Glutamatergic neuron (in vitro differentiated cells): ENCODE data around the gene TMPRSS9. TPM values are rescaled to one million over a fixed set of nuclear protein-coding genes. Genes with fewer than 3 reads are reported as not detected.

ENCODE experiments used
- DNase-seq: peaks from one replicate; pipeline ENCODE4 v3.0.0; 2022
- H3K27ac Mint-ChIP-seq: one replicate; pipeline ENCODE4 v1.8.0; 2020; ENCODE audit warnings: mild to moderate bottlenecking, mixed read lengths, inconsistent platforms; ENCODE audit not compliant: unreplicated experiment
- H3K27me3 Mint-ChIP-seq: one replicate; pipeline ENCODE4 v1.8.0; 2020; ENCODE audit warnings: mild to moderate bottlenecking, moderate library complexity, mixed read lengths, inconsistent platforms; ENCODE audit not compliant: unreplicated experiment
- H3K36me3 Mint-ChIP-seq: one replicate; pipeline ENCODE4 v1.8.0; 2020; ENCODE audit warnings: mild to moderate bottlenecking, mixed read lengths, inconsistent platforms; ENCODE audit not compliant: unreplicated experiment
- H3K4me1 Mint-ChIP-seq: one replicate; pipeline ENCODE4 v1.8.0; 2020; ENCODE audit warnings: mild to moderate bottlenecking, low read depth, mixed read lengths, inconsistent platforms; ENCODE audit not compliant: unreplicated experiment
- H3K4me3 Mint-ChIP-seq: one replicate; pipeline ENCODE4 v1.8.0; 2020; ENCODE audit warnings: mild to moderate bottlenecking, mixed read lengths, inconsistent platforms; ENCODE audit not compliant: unreplicated experiment
- H3K9me3 Mint-ChIP-seq: one replicate; pipeline ENCODE4 v1.8.0; 2020; ENCODE audit warnings: mild to moderate bottlenecking, moderate library complexity, mixed read lengths, inconsistent platforms; ENCODE audit not compliant: unreplicated experiment
- CTCF ChIP-seq: fragments of 200-600 bp; sonication (generic); IDR thresholded peaks from one replicate; pipeline ENCODE4 v1.5.0; 2021; ENCODE audit not compliant: partially characterized antibody, unreplicated experiment
- total RNA-seq: library from RNA; stranded (reverse); fragmentation: NEBNext Ultra II Directional; extraction: Animal tissue kit (Norgen Biotek cat#: 25700); gene quantifications from one replicate; pipeline ENCODE4 v1.2.1, GENCODE V29; 2021; ENCODE audit not compliant: unreplicated experiment

TMPRSS9 gene
- total RNA-seq, 1 donor from 2014 or later = 0.29 TPM

GRCh38 chr19:2334986-2335846 lies 24.8 kb upstream of the TMPRSS9 start:
- peak overlapping the region; percentile 81 for H3K27ac Mint-ChIP-seq
- TF ChIP-seq CTCF = no peak
- peaks cover 28% of the 10 kb centered on the region for H3K27me3 Mint-ChIP-seq
- H3K4me1 Mint-ChIP-seq = peaks cover 30% of the 10 kb centered on the region
- DNase-seq = peak; percentile 54
- no peak overlapping the region for H3K4me3 Mint-ChIP-seq
- H3K36me3 Mint-ChIP-seq = peaks cover 11% of the 10 kb centered on the region
- H3K9me3 Mint-ChIP-seq = peaks cover 35% of the 10 kb centered on the region

DNA sequence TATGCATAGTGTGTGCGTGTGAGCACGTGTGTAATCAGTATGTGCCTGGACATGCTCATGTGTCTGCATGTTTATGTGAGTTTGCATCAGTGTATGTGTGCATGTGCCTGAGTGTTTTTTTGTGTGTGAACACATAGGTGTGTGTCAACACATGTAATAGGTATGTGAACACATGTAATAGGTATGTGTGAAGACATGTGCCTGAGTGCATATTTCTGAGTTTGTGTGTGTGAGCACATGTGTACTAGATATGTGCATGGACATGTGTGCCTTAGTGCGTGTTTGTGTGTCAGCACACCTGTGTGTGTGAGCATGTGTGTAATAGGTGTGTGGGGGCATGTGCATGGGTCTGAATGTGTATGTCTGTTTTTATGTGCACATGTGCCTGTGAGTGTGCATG lies 24.2 kb upstream of the TMPRSS9 start:
- Mint-ChIP-seq H3K9me3 (peaks cover 30% of the 10 kb centered on the region), H3K27ac (peak overlapping the region; percentile 81), H3K27me3 (peaks cover 28% of the 10 kb centered on the region), H3K4me3 (peak overlapping the region; percentile 47), H3K4me1 (peaks cover 29% of the 10 kb centered on the region), H3K36me3 (peaks cover 11% of the 10 kb centered on the region)
- no peak for TF ChIP-seq CTCF
- peak; percentile 0 for DNase-seq

DNA sequence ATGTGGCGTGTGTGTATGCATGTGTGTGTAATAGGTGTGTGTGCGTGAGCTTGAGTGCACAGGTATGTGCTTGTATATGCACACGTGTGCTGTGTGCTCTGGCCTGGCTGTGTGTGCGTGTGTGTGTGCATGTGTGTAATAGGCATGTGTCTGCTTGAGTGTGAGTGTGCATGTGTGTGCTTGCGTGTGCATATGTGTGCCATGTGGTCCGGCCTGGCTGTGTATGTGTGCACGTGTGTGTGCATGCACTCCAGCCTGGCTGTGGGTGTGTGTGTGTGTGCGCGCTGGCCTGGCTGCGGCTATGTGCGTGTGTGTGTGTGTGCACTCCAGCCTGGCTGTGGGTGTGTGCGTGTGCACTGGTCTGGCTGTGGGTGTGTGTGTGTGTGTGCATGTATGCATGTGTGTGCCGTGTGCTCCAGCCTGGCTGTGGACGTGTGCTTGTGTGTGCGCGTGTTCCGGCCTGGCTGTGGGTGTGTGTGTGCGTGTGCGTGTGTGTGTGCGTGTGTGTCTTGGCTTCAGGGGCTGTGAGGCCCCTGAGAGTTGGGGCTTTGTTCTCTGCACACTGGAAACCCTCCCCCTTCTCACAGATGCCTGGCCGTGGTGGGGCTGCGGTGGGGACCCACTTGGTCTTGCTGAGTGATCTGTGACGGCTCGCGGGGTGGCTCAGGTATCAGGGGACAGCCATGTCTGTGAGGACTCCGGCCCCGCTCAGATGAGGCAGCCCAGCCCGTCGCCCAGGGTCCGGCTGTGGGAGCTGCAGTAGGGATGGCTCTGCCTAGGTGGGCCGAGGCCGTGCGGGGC lies 23.3 kb upstream of the TMPRSS9 start:
- TF ChIP-seq CTCF = no peak
- Mint-ChIP-seq H3K27ac (peak overlapping the region; percentile 81), H3K9me3 (peaks cover 25% of the 10 kb centered on the region), H3K4me1 (peaks cover 22% of the 10 kb centered on the region), H3K27me3 (peaks cover 24% of the 10 kb centered on the region), H3K36me3 (peaks cover 11% of the 10 kb centered on the region), H3K4me3 (peak overlapping the region; percentile 47)
- peak; percentile 51 for DNase-seq

DNA sequence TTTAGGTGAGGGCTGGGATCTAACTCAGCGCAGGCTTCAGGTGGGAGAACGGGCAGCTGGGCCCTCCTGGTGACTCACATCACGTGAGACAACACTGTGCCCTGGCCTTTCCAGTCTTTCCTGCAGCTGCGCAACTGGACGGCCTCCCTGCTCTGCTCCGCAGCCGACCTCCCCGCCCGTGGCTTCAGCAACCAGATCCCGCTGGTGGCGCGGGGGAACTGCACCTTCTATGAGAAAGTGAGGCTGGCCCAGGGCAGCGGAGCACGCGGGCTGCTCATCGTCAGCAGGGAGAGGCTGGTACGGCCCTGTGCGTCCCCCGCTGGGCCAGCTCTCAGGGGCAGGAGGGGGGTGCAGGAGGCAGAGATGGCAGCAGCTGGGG lies 22.7 kb upstream of the TMPRSS9 start:
- Mint-ChIP-seq H3K27me3 (peaks cover 19% of the 10 kb centered on the region), H3K4me3 (no peak overlapping the region), H3K27ac (peak overlapping the region; percentile 64), H3K36me3 (peaks cover 11% of the 10 kb centered on the region), H3K9me3 (peaks cover 22% of the 10 kb centered on the region), H3K4me1 (peaks cover 20% of the 10 kb centered on the region)
- TF ChIP-seq CTCF = peak; percentile 67
- DNase-seq = peak; percentile 86
